Mesenteric fat pad (tissue), 1 donor: ENCODE data around the gene GNB1L. TPM values are rescaled to one million over a fixed set of nuclear protein-coding genes. Genes with fewer than 3 reads are reported as not detected.

Experiments
- DNase-seq: peaks from one replicate; pipeline ENCODE4 v3.0.0-alpha.2; 2020; ENCODE audit warnings: low spot score
- total RNA-seq: library from RNA; stranded (reverse); fragmentation: NEBNext Ultra II Directional; extraction: Animal tissue kit (Norgen Biotek cat#: 25700); gene quantifications from one replicate; pipeline ENCODE4 v1.2.1, GENCODE V29; 2021
- donor health status: DM: yes; HTN: yes; CAD: no.

Gene GNB1L
- total RNA-seq, 1 donor from 2014 or later = 4.2 TPM

GRCh38 chr22:19765477-19766239, 89.0 kb downstream of the GNB1L start:
- no peak for DNase-seq

GRCh38 chr22:19764636-19765476, 89.8 kb downstream of the GNB1L start:
- no peak for DNase-seq

DNA sequence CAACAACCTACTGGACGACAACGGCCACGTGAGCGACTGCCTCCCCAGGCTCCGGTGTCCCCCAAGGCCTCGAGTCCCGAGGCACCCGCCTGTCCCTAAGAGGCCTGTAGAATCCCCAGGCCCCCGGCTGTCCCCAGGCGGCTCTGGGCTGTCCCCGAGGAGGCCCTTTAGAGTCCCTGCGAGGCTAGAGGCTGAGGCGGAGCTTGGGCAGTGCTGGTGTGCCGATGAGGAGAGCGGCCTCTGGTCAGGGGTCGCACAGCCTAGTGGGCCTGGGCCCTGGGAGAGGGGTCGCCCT, 90.4 kb downstream of the GNB1L start:
- DNase-seq = no peak

- no peak for DNase-seq
These were observed 91.0 kb downstream of the GNB1L start for GRCh38 chr22:19763458-19764298.

DNA sequence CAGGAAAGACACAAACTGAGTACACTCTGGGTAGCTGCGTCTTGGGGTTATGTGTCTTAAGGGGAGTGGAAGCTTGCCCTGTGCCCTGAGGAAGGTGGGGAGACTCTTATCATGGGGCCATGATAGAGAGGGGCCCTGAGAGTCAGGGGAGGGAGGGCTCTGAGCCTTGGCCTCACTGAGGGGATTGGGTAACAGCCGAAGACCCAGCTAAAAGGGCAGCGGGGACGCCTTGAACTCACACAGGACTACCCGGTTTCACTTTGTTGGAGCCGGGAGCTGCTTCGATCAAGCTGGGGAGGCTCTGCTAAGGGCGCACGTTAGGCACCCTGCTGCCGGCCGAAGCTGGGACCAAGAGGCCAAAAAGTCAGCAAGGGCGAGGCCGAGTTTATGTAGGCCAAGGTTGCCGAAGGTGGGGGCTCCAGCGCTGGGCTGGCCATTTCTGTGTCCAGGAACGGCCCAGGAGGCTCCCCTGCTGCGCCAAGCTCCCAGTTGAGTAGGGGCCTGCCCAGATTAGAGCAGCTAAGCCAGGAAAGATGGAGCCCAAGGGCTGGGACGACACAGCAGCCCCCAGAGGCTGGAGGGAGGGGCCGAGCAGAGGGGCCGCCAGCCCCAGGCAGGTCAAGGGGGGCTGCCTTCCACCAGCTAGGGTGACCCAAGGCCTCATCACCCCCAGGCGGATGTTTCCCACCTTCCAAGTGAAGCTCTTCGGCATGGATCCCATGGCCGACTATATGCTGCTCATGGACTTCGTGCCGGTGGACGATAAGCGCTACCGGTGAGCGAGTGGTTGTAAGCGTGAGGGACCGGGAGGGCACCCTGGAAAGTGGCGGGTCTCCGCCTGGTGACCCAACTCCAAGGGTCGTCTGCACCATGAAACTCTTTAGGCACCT, 91.9 kb downstream of the GNB1L start:
- no peak for DNase-seq

DNA sequence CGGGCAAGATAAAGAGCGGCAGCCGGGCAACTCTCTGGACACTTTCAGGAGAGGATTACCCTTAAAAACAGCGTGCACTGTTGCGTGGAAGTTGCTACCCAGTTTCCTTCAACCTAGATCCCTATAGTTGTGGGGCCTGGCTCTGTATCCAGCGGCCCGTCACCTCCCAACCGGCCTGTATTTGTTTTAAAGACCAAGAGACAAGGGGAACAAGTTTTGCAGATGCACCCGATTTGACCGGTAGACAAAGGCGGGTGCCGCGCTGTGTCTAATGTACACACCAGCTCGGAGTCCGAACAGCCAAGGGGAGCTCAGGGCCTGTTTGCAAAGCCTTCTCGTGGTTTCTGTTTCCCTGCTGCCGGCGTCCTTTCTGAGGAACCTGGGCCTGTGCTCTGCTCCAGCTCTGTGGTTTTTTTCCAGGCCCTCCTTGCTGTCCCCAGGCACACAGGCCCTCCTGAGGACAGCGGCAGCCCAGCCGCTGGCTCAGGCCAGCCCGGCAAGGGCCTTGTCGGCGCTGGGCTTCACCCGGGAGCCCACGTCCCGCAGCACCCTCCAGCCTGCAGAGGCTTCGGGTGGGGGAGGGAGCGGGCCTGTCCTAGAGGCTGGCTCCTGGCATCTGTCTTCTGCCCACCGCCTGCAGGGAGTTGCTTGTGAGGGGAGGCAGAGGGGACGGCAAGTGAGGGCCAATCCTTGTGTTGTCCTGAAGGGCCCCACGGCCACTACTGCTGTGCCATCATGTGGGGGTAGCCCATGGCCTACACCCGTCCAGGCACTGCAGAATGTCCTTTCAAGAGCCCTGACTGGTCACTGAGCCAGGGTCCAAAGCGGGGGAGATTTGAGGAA, 92.7 kb downstream of the GNB1L start:
- DNase-seq = no peak

GRCh38 chr22:19760951-19761724, 93.5 kb downstream of the GNB1L start:
- no peak for DNase-seq

GRCh38 chr22:19760058-19760950, 94.4 kb downstream of the GNB1L start, which contains the start of gene TBX1:
Gene TBX1, plus strand, starts transcription at chr22:19760778. Its CDS starts 66 bp downstream, at chr22:19760844.
- DNase-seq = no peak

GRCh38 chr22:19759427-19760057, 95.1 kb downstream of the GNB1L start:
- DNase-seq = no peak

DNA sequence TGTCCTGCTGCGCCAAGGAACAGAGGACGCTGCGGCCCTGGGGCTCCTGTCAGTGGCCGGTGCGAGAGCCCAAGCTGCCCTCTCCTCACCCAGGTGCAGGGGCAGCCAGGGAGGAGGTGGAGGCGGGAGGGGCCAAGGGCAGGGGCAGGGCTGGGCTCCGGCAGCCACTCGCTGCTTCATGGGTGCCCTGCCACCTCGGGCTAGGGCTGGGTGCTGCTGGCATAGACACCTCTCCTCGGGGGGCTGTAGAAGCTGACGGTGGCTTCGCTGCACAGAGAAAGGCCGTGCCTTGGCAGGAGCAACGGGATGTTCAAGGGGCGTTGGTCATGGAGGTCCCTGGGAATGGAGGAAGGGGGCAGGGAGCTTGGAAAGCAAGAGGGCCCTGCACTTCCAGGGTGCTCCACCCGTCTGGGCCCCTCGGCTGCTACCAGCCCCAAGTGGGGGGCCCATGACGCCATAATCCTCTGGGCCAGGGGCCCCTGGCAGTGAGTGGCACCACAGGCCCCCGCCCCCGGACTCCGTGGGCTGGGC, 95.7 kb downstream of the GNB1L start:
- DNase-seq = no peak

DNA sequence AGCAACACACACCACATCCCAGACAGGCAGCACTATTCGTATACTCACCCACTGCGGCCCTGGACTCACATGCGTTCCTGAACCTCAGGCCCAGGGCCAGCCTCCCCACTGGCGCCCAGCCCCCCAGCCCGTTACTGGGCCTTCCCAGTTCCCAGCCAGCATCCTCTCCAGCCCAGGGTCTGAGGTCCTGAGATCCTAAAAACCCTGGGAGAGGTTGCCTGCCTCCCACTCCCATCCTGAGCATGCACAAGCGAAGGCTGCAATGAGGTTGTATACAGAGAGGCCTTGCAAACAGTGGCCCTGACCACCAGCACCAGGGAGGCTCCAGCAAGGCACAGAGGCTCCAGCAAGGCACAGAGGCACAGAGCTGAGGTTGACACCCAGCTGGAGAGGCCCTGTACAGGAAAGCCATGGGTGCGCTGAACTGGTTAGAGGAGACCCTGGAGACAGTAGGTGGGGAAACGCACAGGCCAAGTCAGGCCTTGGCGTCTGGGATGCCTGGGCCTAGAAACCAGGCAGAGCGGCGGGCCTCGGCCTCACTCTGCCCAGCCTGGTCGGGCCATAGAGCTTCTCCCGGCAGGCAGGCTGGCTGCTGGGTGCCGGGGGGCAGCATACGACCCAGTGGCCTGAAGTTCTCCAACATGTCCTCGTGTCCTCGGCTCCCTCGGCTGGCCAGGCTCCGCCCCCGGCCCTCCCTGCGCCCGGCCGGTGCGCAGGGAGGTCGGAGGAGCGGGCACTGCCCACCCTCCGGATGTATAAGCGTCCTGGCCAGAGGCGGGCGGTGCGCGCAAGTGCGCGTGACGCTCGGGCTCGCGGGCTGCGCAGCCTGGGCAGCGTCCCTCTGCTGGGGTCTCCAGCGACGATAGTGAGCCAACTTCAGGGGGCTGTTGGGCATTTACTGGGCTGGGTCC, 96.4 kb downstream of the GNB1L start:
- DNase-seq = no peak

- DNase-seq = no peak
These were observed 97.3 kb downstream of the GNB1L start for GRCh38 chr22:19757140-19757984.

DNA sequence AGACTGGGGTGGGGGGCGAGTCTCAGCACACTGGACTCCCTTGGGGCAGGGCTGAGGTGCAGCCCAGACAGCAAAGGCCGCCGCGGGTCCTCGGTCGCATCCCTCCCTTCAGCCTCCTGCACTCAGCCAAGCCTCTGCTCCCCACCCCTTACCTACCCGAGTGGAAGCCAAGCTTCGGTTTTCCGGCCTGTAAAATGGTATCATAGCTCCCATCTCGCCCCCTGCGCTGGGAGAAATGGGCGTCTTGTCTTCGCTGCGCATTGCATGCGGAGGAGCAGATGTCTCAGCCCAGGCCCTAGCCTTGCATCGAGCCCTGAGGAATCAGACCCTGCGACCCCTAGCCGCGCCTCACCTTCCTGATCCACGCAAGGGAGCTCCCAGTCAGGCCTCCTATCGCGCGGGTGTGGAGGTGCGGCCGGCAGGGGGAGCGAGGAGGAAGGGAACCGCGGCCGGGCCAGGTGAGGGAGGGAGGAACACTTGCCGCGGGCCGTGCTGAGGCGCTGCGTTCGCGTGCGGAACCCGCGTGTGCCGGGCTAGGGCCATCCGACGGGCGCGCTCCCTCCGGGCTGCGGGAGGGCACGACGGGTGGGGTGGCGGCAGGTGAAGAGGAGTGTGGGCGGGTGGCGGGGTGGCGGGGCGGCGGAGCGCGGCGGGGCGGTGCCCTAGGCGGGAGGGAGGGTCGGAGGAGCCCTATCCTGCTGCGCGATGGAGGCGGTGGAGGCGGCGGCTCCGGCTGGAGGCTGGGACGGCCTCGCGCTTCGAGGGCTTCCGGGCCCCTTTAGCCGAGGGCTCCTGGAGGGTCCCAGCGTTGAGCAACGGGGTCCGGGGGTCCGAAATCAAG, 98.2 kb downstream of the GNB1L start:
- DNase-seq = no peak

- DNase-seq = no peak
These were observed 98.9 kb downstream of the GNB1L start for GRCh38 chr22:19755722-19756287.
